GM18499 (cell line): ENCODE data around the gene PRPF31.

Experiments
- ATAC-seq: cut with Tn5 transposase; IDR thresholded peaks from one replicate; pipeline ENCODE4 v1.9.1; 2021; ENCODE audit warnings: moderate number of reproducible peaks; ENCODE audit not compliant: insufficient read depth, unreplicated experiment

PRPF31 gene

DNA sequence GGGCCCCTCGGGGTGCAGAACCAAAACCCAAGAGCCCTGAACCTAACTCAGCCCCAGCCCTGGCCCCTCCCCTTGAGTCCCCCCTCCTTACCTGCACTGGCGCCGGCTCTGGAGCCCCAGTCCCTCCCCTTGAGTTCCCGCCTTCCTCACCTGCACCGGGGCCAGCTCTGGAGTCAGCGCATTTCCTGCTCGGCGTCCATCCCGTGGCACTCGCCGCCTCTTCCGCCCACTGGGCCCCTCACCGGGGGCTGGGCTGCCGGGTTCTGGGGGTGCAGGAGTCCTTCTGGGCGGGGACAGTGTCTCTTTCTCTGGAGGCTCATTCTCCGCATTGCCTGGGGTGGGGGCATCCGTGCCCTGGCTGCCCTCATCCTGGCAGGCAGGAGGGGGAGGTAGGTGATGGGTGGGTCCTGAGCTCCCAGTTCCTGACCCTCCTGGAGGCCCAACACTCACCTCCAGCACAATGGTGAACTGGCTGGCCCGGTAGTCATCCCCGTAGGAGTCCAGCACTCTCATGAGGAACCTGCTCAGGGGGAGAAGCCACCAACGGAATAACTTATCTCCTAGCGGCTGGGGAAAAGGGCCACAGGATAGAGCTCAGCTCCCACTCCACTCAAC is 7.6 kb upstream of the PRPF31 start:
- ATAC-seq: no peak

DNA sequence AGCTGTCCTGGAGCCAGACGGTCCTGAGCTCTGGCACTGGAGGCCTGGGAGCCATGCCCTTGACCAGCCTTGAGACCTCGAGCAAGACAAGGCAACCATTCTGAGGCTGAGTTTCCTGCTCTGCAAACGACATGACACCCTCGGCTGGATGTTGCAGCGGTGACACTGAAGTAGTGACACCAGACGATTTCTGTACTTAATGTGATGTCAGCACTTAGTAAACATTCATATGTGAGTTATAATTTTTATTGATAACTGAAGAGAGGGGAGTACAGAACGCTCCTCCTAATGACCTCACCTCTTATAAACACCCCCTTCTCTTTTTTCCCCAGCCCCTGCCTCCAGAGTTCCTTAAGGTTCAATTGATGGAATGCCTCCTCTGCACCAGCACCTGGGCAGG is 7.1 kb upstream of the PRPF31 start:
- no peak for ATAC-seq

DNA sequence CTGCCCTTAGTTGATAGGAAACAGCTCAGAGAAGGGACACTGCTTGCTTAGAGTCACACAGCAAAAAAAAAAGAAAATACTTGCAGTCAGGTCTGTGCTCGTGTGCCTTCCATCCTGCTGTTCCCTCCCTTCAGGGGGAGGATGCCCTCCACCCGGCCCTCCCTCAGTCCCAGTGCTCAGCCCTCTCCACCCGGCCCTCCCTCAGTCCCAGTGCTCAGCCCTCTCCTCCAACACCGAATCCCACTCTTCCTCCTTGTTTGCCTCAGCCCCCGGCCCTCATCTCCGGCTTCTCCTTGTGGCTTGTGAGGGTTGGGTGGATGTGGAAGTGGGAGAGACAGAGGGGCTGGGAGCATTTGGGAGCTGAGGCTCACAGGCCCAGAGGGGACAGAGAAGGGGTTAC is 5.9 kb upstream of the PRPF31 start:
- ATAC-seq: no peak

DNA sequence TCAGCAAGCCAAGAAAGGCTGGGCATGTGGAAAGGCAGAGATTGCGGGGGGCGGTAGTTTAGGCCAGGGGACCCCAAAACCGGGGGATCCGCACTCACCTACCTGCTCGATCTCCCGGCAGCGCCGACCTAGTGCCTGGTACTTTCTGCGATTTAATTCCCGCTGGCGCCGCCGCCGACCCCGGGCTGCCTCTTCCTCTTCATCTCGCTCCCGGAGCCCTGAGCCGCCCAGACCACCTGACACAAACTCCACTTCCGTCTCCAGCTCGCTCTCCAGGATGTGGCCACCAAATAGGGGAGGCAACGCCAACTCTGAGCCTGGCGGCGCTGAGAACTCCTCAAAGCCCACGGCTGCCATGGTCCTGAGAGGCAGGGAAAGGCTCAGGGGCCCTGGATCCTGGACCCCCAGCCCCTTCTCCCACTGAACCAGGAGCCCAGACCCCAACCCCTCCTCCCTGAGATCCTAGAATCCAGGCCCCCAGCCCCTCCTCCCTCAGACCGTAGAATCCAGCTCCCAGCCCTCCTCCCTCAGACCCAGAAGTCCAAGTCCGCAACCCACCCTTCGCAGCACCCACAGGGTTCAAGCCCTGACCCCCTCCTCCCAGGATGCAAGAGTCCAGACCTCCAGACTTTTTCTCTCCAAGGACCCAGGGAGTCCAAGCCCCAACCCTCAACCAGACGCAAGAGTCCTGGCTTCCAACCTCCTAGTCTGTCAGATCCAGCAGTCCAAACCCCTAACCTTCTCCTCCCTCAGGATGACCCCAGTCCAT is 1.0 kb upstream of the PRPF31 start:
- ATAC-seq: no peak

GRCh38 chr19:54121259-54121658 is 5.7 kb downstream of the PRPF31 start:
- ATAC-seq: no peak

- ATAC-seq: no peak
These were observed 8.1 kb downstream of the PRPF31 start for GRCh38 chr19:54123682-54124081.

- ATAC-seq: no peak
These were observed 8.8 kb downstream of the PRPF31 start for GRCh38 chr19:54124393-54124792.

- ATAC-seq: no peak
These were observed 10.2 kb downstream of the PRPF31 start for GRCh38 chr19:54125713-54126112.

DNA sequence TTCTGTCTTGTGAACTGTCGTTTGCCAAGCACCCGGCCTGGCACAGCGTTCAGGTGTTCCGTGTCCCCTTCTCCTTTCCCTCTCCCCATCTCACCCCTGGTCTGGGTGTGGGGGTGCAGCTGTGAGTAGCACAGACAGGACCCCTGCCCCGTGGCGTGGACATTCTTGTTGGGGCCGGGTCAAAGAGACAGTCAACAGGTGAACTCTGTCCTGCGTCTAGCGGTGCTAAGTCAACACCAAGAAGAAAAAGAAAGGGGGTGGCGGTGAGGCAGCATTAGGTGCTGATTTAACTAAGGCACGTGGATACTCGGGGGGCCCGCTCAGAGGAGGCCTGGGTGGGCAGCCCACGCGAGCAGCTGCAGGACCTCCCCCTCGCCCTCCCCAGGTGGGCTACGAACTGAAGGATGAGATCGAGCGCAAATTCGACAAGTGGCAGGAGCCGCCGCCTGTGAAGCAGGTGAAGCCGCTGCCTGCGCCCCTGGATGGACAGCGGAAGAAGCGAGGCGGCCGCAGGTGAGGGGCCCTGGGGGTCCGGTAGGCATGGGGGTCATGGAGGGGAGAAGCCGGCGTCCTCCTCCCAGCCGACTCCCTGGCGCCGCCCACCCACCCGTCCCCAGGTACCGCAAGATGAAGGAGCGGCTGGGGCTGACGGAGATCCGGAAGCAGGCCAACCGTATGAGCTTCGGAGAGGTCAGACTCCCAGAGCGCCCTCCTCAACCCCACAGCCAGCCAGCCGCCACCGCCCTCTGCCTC is 12.3 kb downstream of the PRPF31 start:
- ATAC-seq: no peak

- ATAC-seq: no peak
These were observed 12.8 kb downstream of the PRPF31 start for GRCh38 chr19:54128441-54128725.

GRCh38 chr19:54128796-54129616 is 13.5 kb downstream of the PRPF31 start:
- no peak for ATAC-seq

GRCh38 chr19:54129617-54129996 is 14.1 kb downstream of the PRPF31 start:
- ATAC-seq: no peak

GRCh38 chr19:54133312-54133956 is 17.9 kb downstream of the PRPF31 start:
- ATAC-seq: no peak

DNA sequence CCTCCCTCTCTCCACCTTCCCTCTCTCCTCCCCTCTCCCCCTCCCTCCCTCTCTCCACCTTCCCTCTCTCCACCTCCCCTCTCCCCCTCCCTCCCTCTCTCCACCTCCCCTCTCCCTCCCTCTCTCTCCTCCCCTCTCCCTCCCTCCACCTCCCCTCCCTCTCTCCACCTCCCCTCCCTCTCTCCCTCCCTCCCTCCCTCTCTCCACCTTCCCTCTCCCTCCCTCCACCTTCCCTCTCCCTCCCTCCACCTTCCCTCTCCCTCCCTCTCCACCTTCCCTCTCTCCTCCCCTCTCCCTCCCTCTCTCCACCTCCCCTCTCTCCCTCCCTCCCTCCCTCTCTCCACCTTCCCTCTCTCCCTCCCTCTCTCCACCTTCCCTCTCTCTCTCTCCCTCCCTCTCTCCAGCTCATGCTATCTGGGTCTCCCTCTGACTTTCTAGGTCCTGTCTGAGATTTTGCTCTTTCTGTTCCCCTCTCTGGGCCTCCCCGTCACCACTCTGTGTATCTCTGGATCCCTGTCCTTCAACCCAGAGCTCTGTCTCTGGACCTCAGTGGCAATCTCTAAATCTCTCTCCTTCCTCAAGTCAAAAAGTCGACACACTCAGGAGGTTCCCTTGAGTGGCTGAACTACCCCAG is 18.5 kb downstream of the PRPF31 start:
- ATAC-seq: no peak

DNA sequence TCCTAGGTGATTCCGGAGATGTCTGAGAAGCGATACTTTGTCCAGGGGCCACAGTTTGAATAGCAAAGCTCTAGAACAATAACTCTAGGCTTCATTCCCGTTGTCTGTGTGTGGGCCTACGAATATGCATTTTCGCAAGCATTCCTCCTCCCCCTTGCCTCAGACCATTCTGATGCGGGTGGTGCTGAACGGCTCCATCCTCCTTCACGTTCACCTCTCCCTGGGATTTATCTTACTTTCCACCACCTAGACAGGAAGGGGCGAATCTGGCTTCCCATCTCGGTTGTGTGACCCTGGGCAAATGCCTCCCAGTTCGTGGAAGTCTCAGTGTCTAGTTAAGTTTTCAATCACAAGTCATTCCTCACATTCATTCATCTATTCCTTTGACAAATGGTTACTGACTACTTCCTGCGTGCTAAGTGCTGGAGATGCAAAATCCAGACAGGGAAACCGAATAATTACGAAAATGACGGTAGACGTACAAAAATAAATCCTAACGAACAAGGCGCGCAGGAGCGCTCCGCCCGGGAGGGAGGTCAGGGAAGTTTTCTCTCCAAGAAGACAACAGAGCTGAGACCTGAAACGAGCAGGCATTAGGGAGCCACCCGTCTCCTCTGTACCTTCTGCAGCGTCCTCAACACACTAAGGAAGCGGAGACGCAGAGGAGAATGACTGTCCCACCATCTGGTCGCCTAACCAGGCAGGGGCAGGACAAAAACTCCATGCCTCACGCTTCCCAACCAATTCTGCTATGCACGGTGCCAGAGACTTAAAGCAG is 20.7 kb downstream of the PRPF31 start:
- no peak for ATAC-seq

DNA sequence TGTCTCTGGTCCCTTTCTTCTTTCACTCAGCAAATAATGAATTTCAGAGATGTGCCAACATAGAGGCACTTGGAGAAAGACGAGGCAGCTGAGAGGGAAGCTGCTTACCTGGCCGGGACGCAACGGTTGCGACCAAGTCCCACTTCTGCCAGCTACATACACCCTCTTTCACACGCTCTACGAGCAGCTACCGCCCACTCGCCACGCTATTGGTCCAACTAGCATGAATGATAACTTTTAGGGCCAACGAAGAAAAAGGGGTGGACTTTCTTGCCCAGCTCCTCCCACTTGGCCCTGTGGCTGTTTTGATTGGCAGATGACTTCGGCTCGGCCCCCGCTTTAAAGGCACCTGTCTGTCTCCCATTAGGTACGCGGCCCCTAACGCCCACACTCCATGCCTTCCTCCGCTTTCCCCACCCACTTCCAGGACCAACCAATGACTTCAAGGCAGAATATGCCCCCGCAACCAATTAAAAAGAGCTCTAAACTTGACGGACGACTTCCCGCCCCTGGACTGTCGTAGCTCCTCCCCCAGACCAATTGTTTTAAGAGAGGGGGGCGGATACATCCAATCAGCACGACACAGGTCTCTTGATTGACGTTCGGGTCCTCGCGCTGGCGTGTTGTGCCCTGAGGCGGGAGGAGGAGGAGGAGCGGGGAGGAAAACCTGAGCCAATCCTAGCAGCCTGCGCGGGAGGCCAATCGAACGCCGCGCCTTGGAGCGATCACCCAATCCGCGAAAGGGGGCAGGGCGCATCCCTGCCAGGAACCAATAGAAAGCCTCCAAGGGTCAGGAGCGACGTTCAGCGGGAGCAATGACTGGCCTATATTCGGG is 21.5 kb downstream of the PRPF31 start:
- peak; percentile 64 for ATAC-seq

GRCh38 chr19:54137699-54138488 is 22.3 kb downstream of the PRPF31 start, which contains the start of gene CNOT3:
Gene CNOT3 (plus strand): TSS chr19:54137762. CDS start chr19:54142979, 5,217 bp downstream.
- ATAC-seq: no peak
